OCI-LY1 (cell line): ENCODE results near the gene ARMC3.

Experiments
- CTCF ChIP-seq: fragments of 200-600 bp; sonication (generic), shearing (Covaris generic); IDR thresholded peaks from 2 replicates; pipeline ENCODE4 v1.5.1; 2017; ENCODE audit warnings: mild to moderate bottlenecking, antibody characterized with exemption, low read length, moderate library complexity, mixed read lengths
- EZH2 ChIP-seq: fragments of 200-600 bp; sonication (generic), shearing (Covaris generic); IDR thresholded peaks from 2 replicates; pipeline ENCODE4 v1.8.0; 2017; ENCODE audit warnings: borderline replicate concordance, mixed run types, mild to moderate bottlenecking, antibody characterized with exemption, low read length, moderate library complexity, mixed read lengths

GRCh38 chr10:23040002-23040401, 112.1 kb downstream of the ARMC3 start:
- no peak for TF ChIP-seq CTCF
- TF ChIP-seq EZH2: no peak
